Body of pancreas (tissue), 4 donors: Measurements from ENCODE around the gene PEX14.

Experiments
- POLR2A ChIP-seq, 3 donors: fragments of 450-650 bp; IDR thresholded peaks; one replicate each; pipeline ENCODE4 v1.6.1; 2016; ENCODE audit warnings: antibody characterized with exemption in 3 of 3, mild to moderate bottlenecking in 2 of 3
- TF ChIP-seq, protein P1 (sequence below), 7 experiments: fragments of 450-650 bp in 4 of 7; fragments of 200-600 bp in 3 of 7; sonication (generic) in 3 of 7; IDR thresholded peaks; one replicate each; pipeline ENCODE4 v1.5.1; 2016 to 2019; ENCODE audit warnings: antibody characterized with exemption in 7 of 7

DNA sequence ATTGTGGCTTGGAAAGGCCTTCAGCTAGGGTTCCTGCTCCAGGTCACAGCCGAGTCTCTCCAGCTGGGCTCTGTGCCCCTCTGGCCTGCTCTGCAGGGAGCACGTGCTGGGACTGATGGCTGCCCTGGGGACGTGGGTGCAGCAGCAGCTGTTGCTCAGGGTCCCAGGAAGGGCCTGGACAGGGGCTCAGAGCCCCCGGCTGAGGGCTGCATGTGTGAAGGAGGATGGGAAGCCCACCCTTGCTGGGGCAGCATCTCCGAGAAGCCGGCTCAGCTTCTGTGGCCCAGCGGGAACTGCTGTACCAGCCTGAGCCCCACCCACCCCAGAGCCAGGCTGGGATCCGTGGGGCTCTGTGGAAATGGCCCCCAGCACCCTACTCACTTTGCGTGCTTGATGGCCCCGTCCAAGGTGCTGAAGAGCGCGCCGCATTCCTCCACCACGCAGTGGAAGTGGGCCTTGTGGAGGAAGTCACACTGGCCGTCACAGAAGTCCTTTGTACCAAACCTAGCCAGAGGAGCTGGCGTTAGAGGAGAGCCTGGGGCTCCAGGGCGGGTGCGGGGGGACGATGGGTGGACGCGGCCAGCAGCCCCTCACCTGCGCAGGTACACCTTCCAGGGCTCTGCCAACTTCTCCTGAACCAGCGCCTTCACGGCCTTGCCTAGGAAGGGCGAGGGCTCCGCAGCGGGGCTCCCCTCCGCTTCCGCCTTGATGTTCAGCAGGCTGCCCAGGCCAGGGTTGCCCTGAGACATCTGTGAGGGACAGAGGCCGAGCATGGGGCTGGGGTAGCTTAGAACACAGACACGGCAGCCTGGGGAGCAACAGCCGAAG, 174.2 kb downstream of the PEX14 start:
- TF ChIP-seq, protein P1, sequence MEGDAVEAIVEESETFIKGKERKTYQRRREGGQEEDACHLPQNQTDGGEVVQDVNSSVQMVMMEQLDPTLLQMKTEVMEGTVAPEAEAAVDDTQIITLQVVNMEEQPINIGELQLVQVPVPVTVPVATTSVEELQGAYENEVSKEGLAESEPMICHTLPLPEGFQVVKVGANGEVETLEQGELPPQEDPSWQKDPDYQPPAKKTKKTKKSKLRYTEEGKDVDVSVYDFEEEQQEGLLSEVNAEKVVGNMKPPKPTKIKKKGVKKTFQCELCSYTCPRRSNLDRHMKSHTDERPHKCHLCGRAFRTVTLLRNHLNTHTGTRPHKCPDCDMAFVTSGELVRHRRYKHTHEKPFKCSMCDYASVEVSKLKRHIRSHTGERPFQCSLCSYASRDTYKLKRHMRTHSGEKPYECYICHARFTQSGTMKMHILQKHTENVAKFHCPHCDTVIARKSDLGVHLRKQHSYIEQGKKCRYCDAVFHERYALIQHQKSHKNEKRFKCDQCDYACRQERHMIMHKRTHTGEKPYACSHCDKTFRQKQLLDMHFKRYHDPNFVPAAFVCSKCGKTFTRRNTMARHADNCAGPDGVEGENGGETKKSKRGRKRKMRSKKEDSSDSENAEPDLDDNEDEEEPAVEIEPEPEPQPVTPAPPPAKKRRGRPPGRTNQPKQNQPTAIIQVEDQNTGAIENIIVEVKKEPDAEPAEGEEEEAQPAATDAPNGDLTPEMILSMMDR (IDR thresholded peaks at IDR 0.05) = no peak
- no peak for TF ChIP-seq POLR2A (IDR thresholded peaks at IDR 0.05)
